ENCODE data around the gene UBE2Q2.

The UBE2Q2 gene

GRCh38 chr15:75923756-75924155, 80.5 kb downstream of the UBE2Q2 start:
- no peak for DNase-seq (ENCODE audit: low spot score)

- DNase-seq (ENCODE audit: low spot score): no peak
These were observed 81.3 kb downstream of the UBE2Q2 start for GRCh38 chr15:75924576-75924975.

- no peak for DNase-seq (ENCODE audit: low spot score)
These were observed 82.2 kb downstream of the UBE2Q2 start for GRCh38 chr15:75925440-75925839.

GRCh38 chr15:75926931-75927330, 83.7 kb downstream of the UBE2Q2 start:
- DNase-seq (ENCODE audit: low spot score): no peak

- DNase-seq (ENCODE audit: low spot score): no peak
These were observed 84.4 kb downstream of the UBE2Q2 start for GRCh38 chr15:75927601-75928000.

- DNase-seq (ENCODE audit: low spot score): no peak
These were observed 85.7 kb downstream of the UBE2Q2 start for GRCh38 chr15:75928680-75929608.

GRCh38 chr15:75929799-75930565, 86.7 kb downstream of the UBE2Q2 start:
- no peak for DNase-seq (ENCODE audit: low spot score)

GRCh38 chr15:75930866-75931265, 87.6 kb downstream of the UBE2Q2 start:
- no peak for DNase-seq (ENCODE audit: low spot score)

GRCh38 chr15:75942464-75942863, 99.2 kb downstream of the UBE2Q2 start:
- no peak for DNase-seq (ENCODE audit: low spot score)

- no peak for DNase-seq (ENCODE audit: low spot score)
These were observed 100.0 kb downstream of the UBE2Q2 start for GRCh38 chr15:75943246-75943645.

- no peak for DNase-seq (ENCODE audit: low spot score)
These were observed 100.5 kb downstream of the UBE2Q2 start for GRCh38 chr15:75943713-75944215.

- DNase-seq (ENCODE audit: low spot score): no peak
These were observed 102.7 kb downstream of the UBE2Q2 start for GRCh38 chr15:75945953-75946352.

- peak; percentile 87 for DNase-seq (ENCODE audit: low spot score)
These were observed 103.8 kb downstream of the UBE2Q2 start for GRCh38 chr15:75947092-75947491.

GRCh38 chr15:75948761-75949296, 105.6 kb downstream of the UBE2Q2 start:
- DNase-seq (ENCODE audit: low spot score): no peak
